GM21737 (cell line): ENCODE measurements around the gene SLC35B2.

Experiments
- ATAC-seq: cut with Tn5 transposase; IDR thresholded peaks from one replicate; pipeline ENCODE4 v1.9.1; 2021; ENCODE audit warnings: mild to moderate bottlenecking, moderate library complexity; ENCODE audit not compliant: unreplicated experiment

Gene SLC35B2

DNA sequence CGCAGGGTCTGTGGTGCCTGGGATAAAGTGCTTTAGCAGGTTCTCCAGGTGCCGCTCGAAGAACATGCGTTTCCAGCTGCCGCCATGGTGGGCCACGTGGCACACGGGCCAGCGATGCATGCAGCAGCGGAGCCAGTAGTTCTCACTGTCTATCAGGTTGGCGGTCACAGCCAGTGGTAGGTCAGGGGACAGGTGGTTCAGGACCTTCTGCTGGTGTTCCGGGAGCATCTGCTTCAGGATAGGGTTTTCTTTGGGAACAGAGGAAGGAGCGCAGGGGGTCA, 28.9 kb upstream of the SLC35B2 start:
- no peak for ATAC-seq

DNA sequence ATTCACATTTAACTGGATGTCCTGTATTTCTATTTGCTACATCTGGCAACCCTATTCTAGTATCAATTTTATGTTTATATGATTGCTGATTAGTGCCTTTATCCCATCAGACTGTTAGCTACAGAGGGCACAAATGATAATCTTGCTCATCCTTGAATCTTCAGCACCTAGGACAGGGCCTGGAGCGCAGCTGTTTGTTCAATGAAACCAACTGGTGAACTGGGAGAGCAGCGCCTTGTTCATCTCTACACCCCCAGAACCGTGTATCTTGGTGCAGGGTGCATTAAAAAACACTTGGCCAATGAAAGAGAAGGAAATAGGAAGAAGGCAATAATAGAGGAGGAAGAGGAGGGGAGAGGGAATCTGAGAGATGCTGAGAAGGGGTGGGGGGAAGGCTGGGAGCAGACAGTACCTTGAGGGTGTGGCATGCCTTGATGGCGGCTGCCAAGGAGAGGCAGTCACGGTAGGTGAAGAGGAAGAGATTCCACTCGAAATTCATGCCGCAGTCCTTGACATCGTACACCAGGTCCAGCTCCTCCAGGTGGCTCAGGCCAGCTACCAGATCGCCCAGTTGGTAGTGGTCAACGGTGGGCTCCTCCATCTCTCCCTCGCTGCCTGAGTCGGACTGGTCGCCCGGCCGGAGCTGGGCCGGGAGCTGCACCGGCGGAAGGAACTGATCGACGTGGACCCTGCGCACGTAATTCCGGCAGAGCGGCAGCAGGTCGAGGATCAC, 28.4 kb upstream of the SLC35B2 start:
- ATAC-seq, result no peak

- ATAC-seq, result no peak
These were observed 27.5 kb upstream of the SLC35B2 start for GRCh38 chr6:44284867-44285266.

GRCh38 chr6:44284121-44284520, 26.8 kb upstream of the SLC35B2 start:
- no peak for ATAC-seq

DNA sequence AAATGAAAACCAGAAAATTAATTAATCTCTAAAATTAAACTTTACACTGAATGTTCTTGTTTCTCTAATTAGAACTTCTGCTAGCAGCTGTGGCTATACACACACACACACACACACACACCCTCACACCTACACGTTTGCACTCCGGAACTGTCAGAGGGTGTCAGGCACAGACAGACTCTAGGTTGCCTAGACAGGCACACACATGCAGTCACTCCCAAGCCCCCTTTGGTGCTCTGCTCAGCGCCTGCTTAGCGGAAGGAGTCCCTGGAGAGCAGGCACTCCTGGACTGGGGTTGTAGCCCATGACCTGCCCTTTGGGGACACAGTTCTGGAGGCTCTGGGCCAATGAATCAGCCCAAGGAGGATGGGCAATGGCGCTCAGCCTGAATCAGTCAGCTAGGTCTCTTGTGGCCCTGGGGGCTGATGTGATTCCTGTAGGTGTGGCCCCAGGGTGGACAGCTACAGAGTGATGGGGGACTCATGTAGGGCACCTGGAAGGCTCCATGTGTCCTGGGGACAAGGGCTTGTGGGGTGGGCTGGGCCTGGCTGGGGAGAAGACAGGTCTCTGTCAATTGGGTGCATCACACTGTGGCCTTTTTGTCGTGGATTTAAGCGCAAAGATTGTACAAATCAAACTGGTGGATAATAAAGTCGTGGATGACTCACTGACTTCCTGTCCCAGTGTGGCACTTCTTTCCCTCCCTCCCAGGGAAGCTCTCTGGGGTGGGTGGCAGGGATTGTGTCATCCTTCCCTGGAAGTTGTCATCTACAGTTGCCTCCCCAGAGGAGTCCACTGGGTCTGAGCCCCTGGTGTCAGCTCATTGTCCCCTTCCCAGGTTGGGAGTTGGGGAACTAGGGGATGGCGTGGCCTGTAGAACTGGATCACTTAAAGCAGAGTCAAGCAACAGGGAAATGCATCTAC, 21.7 kb upstream of the SLC35B2 start:
- ATAC-seq, result no peak

DNA sequence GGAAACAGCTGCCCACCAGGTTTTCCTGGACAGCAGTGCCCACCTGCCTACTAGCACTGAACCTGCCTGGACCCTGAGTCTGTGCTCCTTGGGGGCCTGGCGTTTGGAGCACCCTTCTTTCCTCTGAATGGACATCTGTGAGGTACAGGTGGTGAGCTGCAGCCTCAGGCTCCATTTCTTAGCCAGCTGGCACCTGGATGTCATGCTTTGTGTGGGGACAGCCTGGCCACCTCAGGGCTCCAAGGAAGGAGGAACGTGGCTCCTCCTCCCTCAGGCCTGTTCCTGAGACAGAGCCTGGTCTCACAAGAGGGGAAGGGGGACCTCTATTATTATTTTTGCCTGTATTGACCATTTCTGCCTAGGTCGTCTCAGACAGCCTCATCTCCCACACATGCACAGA, 21.0 kb upstream of the SLC35B2 start:
- ATAC-seq, result no peak

- no peak for ATAC-seq
These were observed 20.4 kb upstream of the SLC35B2 start for GRCh38 chr6:44277763-44278162.

DNA sequence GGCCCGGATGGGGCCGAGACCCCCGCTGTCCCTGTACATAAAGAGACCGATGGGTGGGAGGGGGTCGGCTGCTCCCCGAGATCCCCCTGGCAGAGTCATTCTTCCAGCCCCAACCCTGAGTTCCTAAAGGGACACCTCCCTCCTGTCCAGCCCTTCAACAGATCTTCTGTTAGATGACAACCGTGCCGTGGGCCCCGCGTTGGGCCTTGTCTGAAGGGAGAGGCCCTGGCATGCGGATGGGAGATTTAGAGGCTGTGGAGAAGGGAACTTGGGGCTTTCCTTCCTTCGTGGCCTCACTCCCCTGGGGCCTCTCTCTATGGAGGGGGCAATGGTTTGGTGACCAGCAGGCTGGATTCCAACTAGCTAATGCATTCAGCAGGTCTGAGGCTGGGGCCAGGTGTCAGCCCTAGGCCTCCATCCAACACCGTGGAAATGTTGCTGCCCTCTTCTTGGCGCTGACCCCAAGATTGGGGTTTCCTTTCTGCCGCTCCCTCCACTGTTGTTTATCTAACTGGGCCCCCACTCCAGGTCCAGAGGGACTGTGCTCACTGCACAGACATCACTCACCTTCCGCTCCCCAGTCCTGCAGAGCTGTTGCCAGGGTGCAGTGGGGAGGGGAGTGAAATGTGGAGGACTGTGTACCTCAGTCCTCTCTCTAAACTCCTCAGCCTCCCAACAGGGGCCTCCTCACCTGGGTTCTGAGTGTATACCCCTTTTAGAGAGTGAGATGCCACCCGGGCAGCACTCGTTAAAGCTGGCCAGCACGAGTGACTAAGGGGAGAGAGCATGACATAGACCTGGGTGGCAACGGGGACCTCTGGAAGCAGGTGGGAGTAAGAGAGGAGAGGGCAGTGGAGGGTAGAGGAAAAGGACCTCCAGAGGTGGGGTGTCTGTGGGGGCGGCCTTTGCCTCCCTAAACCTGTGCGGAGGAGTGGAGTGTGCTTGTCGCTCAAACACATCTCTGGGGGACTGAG, 19.6 kb upstream of the SLC35B2 start:
- no peak for ATAC-seq

- no peak for ATAC-seq
These were observed 18.7 kb upstream of the SLC35B2 start for GRCh38 chr6:44275749-44276648.

- ATAC-seq, result no peak
These were observed 18.0 kb upstream of the SLC35B2 start for GRCh38 chr6:44275271-44275748.

- ATAC-seq, result no peak
These were observed 16.3 kb upstream of the SLC35B2 start for GRCh38 chr6:44273617-44274016.

- no peak for ATAC-seq
These were observed 15.8 kb upstream of the SLC35B2 start for GRCh38 chr6:44272999-44273566.

DNA sequence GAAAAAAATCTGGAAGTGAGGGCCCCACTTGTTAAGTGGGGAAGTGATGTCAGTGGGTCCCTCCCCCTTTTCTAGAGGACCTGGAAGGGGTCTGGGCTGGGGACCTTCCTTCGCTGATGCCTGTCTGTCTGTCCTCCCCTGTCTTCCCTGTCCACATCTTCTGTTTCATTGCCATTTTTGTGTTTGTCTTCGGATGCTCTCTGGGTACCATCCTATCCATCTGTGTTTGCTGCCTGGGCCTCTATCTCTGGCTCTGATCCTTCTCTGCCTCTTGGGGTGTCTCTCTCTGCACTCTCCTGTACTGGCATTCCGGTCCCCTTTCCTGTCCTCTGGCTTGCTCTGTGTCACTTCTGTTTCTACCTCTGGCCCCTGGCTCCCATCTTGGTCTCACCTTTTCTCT, 15.2 kb upstream of the SLC35B2 start:
- ATAC-seq, result no peak

DNA sequence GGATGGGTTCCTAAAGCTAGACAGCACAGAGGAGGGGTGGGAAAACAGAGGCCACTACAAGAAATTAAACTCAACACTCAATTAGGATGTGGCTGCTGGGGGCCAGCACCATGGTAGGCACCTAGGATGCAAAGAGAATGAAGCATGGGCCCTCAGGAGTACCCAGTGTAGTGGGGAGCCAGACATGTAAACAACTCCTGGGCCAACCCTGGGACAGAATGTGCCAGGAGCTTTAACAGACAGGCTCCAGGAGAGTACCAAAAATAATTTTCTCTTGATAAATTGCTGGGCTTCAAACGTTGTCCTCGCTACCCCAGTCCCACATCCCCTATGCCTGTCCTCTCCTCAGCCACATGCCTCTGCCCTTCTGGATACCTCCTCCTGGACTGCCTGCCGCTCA, 14.6 kb upstream of the SLC35B2 start:
- no peak for ATAC-seq

GRCh38 chr6:44271406-44271723, 14.0 kb upstream of the SLC35B2 start:
- no peak for ATAC-seq

GRCh38 chr6:44270526-44271405, 13.4 kb upstream of the SLC35B2 start:
- no peak for ATAC-seq

- ATAC-seq, result no peak
These were observed 12.7 kb upstream of the SLC35B2 start, which contains the start of gene TMEM151B for GRCh38 chr6:44269921-44270525. TSS of gene TMEM151B (plus strand) at chr6:44270450. CDS start at chr6:44270743, 293 bp downstream.

DNA sequence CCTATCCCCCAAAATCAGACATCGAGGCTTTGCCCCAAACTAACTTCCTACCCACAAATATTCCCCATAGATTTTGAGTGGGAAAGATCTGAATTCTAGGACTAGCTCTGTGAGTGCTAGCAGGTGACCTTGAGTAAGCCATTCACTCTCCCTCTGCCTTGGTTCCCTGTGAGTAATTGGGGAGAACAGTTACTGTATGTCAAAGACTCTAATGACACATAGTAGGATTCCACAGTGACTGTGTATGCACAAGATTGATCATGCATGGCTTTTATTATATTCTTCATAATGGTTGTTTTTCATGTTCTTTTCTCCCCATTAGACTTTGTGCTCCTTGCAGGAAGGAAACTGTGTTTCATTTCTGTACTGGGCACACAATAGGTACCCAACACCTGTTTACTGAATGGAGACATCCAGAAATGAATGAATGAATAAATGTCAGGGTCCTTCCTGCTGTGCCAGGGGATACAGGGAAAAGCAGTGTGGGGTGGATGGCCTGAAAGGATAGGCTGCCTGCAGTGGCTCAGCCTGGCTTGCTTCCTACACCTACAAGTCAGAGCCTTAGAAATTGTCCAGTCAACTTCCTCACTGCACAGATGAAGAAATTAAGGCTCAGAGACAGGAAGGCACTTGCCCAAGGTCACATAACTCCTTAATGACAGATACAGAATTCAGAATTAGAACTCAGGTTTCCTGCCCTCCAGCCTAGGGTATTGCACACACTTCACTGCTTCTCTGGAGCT, 12.0 kb upstream of the SLC35B2 start:
- no peak for ATAC-seq
